ENCODE measurements around the gene DDX42.

Gene DDX42

GRCh38 chr17:63774141-63774968, at the start of gene DDX42:
DDX42 (plus strand) TSS chr17:63774170; CDS start chr17:63787050, 12,880 bp downstream.
- DNase-seq (ENCODE audit: insufficient read length, low spot score): peak; percentile 26
- no peak for FAIRE-seq

- no peak for DNase-seq (ENCODE audit: insufficient read length, low spot score)
- no peak for FAIRE-seq
Measured at GRCh38 chr17:63735691-63736090, 38.3 kb upstream of the DDX42 start.

- DNase-seq (ENCODE audit: insufficient read length, low spot score) (no peak), FAIRE-seq (no peak)
Measured at GRCh38 chr17:63740464-63741142, 33.4 kb upstream of the DDX42 start.

GRCh38 chr17:63741143-63741407, 32.9 kb upstream of the DDX42 start:
- FAIRE-seq (no peak), DNase-seq (ENCODE audit: insufficient read length, low spot score) (peak; percentile 21)

- DNase-seq (ENCODE audit: insufficient read length, low spot score) (peak; percentile 72), FAIRE-seq (no peak)
Measured at GRCh38 chr17:63741408-63742173, 32.4 kb upstream of the DDX42 start, which contains the start of gene STRADA. STRADA (minus strand) TSS chr17:63741799; CDS start chr17:63728369, 13,430 bp downstream.

- DNase-seq (ENCODE audit: insufficient read length, low spot score) (no peak), FAIRE-seq (peak; percentile 82)
Measured at GRCh38 chr17:63751806-63752205, 22.2 kb upstream of the DDX42 start.

- DNase-seq (ENCODE audit: insufficient read length, low spot score) (no peak), FAIRE-seq (no peak)
Measured at GRCh38 chr17:63752707-63753106, 21.3 kb upstream of the DDX42 start.

GRCh38 chr17:63753215-63753614, 20.8 kb upstream of the DDX42 start:
- DNase-seq (ENCODE audit: insufficient read length, low spot score) (no peak), FAIRE-seq (no peak)

GRCh38 chr17:63754046-63754445, 19.9 kb upstream of the DDX42 start:
- FAIRE-seq (no peak), DNase-seq (ENCODE audit: insufficient read length, low spot score) (no peak)

- FAIRE-seq (no peak), DNase-seq (ENCODE audit: insufficient read length, low spot score) (no peak)
Measured at GRCh38 chr17:63758428-63758827, 15.5 kb upstream of the DDX42 start.

GRCh38 chr17:63760771-63761539, 13.0 kb upstream of the DDX42 start:
- FAIRE-seq (no peak), DNase-seq (ENCODE audit: insufficient read length, low spot score) (no peak)

- DNase-seq (ENCODE audit: insufficient read length, low spot score) (no peak), FAIRE-seq (peak; percentile 60)
Measured at GRCh38 chr17:63762161-63763078, 11.6 kb upstream of the DDX42 start.

GRCh38 chr17:63764716-63765115, 9.3 kb upstream of the DDX42 start:
- DNase-seq (ENCODE audit: insufficient read length, low spot score): no peak

GRCh38 chr17:63766754-63767153, 7.2 kb upstream of the DDX42 start:
- FAIRE-seq (no peak), DNase-seq (ENCODE audit: insufficient read length, low spot score) (no peak)

More at GRCh38 chr17:63764716-63765115, 9.3 kb upstream of the DDX42 start:
- FAIRE-seq: no peak

- DNase-seq (ENCODE audit: insufficient read length, low spot score) (no peak), FAIRE-seq (no peak)
Measured at GRCh38 chr17:63768433-63768832, 5.5 kb upstream of the DDX42 start.

GRCh38 chr17:63772801-63773271, 1.1 kb upstream of the DDX42 start:
- no peak for DNase-seq (ENCODE audit: insufficient read length, low spot score)
- no peak for FAIRE-seq

GRCh38 chr17:63773272-63774140, 464 bp upstream of the DDX42 start, which contains the start of gene CCDC47:
CCDC47 (minus strand) TSS chr17:63773597; CDS start chr17:63766175, 7,422 bp downstream.
- FAIRE-seq: peak; percentile 97
- DNase-seq (ENCODE audit: insufficient read length, low spot score): peak; percentile 83

- DNase-seq (ENCODE audit: insufficient read length, low spot score) (no peak), FAIRE-seq (no peak)
Measured at GRCh38 chr17:63774969-63775265, 947 bp downstream of the DDX42 start.

- DNase-seq (ENCODE audit: insufficient read length, low spot score) (no peak), FAIRE-seq (no peak)
Measured at GRCh38 chr17:63775420-63775819, 1.4 kb downstream of the DDX42 start.

Data from GM19239 (cell line).